Measurements from ENCODE around the gene TEDC1.

The TEDC1 gene

GRCh38 chr14:105456736-105457617 is 34.1 kb upstream of the TEDC1 start:
- DNase-seq (ENCODE audit: extremely low spot score, insufficient read length, low read depth) (no peak), FAIRE-seq (no peak)

GRCh38 chr14:105458010-105458409 is 33.0 kb upstream of the TEDC1 start:
- DNase-seq (ENCODE audit: extremely low spot score, insufficient read length, low read depth) (no peak), FAIRE-seq (no peak)

- DNase-seq (ENCODE audit: extremely low spot score, insufficient read length, low read depth) (no peak), FAIRE-seq (no peak)
Observed at GRCh38 chr14:105458571-105458970, 32.5 kb upstream of the TEDC1 start.

GRCh38 chr14:105460116-105460515 is 30.9 kb upstream of the TEDC1 start:
- FAIRE-seq (no peak), DNase-seq (ENCODE audit: extremely low spot score, insufficient read length, low read depth) (no peak)

- no peak for FAIRE-seq
- DNase-seq (ENCODE audit: extremely low spot score, insufficient read length, low read depth), result no peak
Observed at GRCh38 chr14:105460616-105461015, 30.4 kb upstream of the TEDC1 start.

- FAIRE-seq, result no peak
- DNase-seq (ENCODE audit: extremely low spot score, insufficient read length, low read depth), result no peak
Observed at GRCh38 chr14:105461903-105462302, 29.1 kb upstream of the TEDC1 start.

- DNase-seq (ENCODE audit: extremely low spot score, insufficient read length, low read depth) (no peak), FAIRE-seq (no peak)
Observed at GRCh38 chr14:105464501-105464900, 26.5 kb upstream of the TEDC1 start.

- no peak for DNase-seq (ENCODE audit: extremely low spot score, insufficient read length, low read depth)
- FAIRE-seq, result no peak
Observed at GRCh38 chr14:105465209-105466031, 25.6 kb upstream of the TEDC1 start.

GRCh38 chr14:105466531-105467248 is 24.4 kb upstream of the TEDC1 start:
- no peak for FAIRE-seq
- no peak for DNase-seq (ENCODE audit: extremely low spot score, insufficient read length, low read depth)

- FAIRE-seq (no peak), DNase-seq (ENCODE audit: extremely low spot score, insufficient read length, low read depth) (no peak)
Observed at GRCh38 chr14:105467249-105467941, 23.7 kb upstream of the TEDC1 start.

GRCh38 chr14:105467942-105468471 is 23.0 kb upstream of the TEDC1 start:
- FAIRE-seq, result no peak
- no peak for DNase-seq (ENCODE audit: extremely low spot score, insufficient read length, low read depth)

GRCh38 chr14:105468621-105469241 is 22.3 kb upstream of the TEDC1 start:
- no peak for DNase-seq (ENCODE audit: extremely low spot score, insufficient read length, low read depth)

GRCh38 chr14:105469456-105470349 is 21.3 kb upstream of the TEDC1 start:
- FAIRE-seq (no peak), DNase-seq (ENCODE audit: extremely low spot score, insufficient read length, low read depth) (no peak)

More at GRCh38 chr14:105468621-105469241, 22.3 kb upstream of the TEDC1 start:
- FAIRE-seq, result no peak

- FAIRE-seq (no peak), DNase-seq (ENCODE audit: extremely low spot score, insufficient read length, low read depth) (no peak)
Observed at GRCh38 chr14:105470350-105471296, 20.4 kb upstream of the TEDC1 start.

GRCh38 chr14:105471297-105471821 is 19.7 kb upstream of the TEDC1 start:
- no peak for FAIRE-seq
- DNase-seq (ENCODE audit: extremely low spot score, insufficient read length, low read depth), result no peak

GRCh38 chr14:105471823-105472485 is 19.1 kb upstream of the TEDC1 start:
- no peak for FAIRE-seq
- DNase-seq (ENCODE audit: extremely low spot score, insufficient read length, low read depth), result no peak

Measured in GM18507 (cell line).